ENCODE results near the gene HNMT.

- TF ChIP-seq REST (IDR thresholded peaks at IDR 0.05; ENCODE audit: insufficient read depth in 1 of 2, low read depth in 2 of 2, low read length in 2 of 2), result no peak
- no peak for TF ChIP-seq POLR2AphosphoS5 (IDR thresholded peaks at IDR 0.05; ENCODE audit: low read depth, low read length)
- TF ChIP-seq TAF1 (IDR thresholded peaks at IDR 0.05; ENCODE audit: borderline replicate concordance, insufficient read depth, low read length), result no peak
- TF ChIP-seq FOXP2 (optimal IDR thresholded peaks at IDR 0.05; ENCODE audit: borderline replicate concordance, extremely low read depth, extremely low read length, insufficient read depth), result no peak
- TF ChIP-seq SIN3A (IDR thresholded peaks at IDR 0.05; ENCODE audit: borderline replicate concordance, insufficient read depth, low read length), result no peak
Measured at GRCh38 chr2:138023298-138023697, 59.0 kb downstream of the HNMT start.
